KG1 (cell line): ENCODE results near the gene ZNF780B.
"Not testable (repeated sequence)": the region's sequence is repeated elsewhere in the genome, so short reads cannot be mapped to it uniquely, and the experiment has no call there.

ENCODE experiments used
- DNase-seq: peaks from one replicate; lab custom pipeline; 2025; lab: John Stamatoyannopoulos, UW

Gene ZNF780B

GRCh38 chr19:40038047-40038446 is 18.0 kb downstream of the ZNF780B start:
- DNase-seq, result not testable (repeated sequence)

GRCh38 chr19:40035996-40036395 is 20.0 kb downstream of the ZNF780B start:
- DNase-seq, result no peak

GRCh38 chr19:40033989-40034560 is 22.0 kb downstream of the ZNF780B start:
- no peak for DNase-seq

GRCh38 chr19:40026597-40026970 is 29.4 kb downstream of the ZNF780B start:
- DNase-seq, result no peak

GRCh38 chr19:40025938-40026596 is 30.0 kb downstream of the ZNF780B start:
- DNase-seq, result no peak

GRCh38 chr19:40023969-40024368 is 32.1 kb downstream of the ZNF780B start:
- DNase-seq, result no peak

GRCh38 chr19:40013991-40014390 is 42.0 kb downstream of the ZNF780B start:
- DNase-seq, result no peak

GRCh38 chr19:40009674-40010073 is 46.4 kb downstream of the ZNF780B start:
- DNase-seq, result no peak

- no peak for DNase-seq
Measured at GRCh38 chr19:40006273-40006691, 49.7 kb downstream of the ZNF780B start.

GRCh38 chr19:40005691-40006272 is 50.2 kb downstream of the ZNF780B start:
- DNase-seq, result no peak

- DNase-seq, result no peak
Measured at GRCh38 chr19:39998501-39998900, 57.5 kb downstream of the ZNF780B start.

- no peak for DNase-seq
Measured at GRCh38 chr19:39997638-39998216, 58.3 kb downstream of the ZNF780B start.

- peak; percentile 67 for DNase-seq
Measured at GRCh38 chr19:39996811-39997637, 59.0 kb downstream of the ZNF780B start, which contains the start of gene ZNF546. TSS of gene ZNF546 (plus strand) at chr19:39997060. CDS start at chr19:39998327, 1,267 bp downstream.

GRCh38 chr19:39996218-39996810 is 59.7 kb downstream of the ZNF780B start:
- no peak for DNase-seq

- DNase-seq, result no peak
Measured at GRCh38 chr19:39995794-39996193, 60.2 kb downstream of the ZNF780B start.

GRCh38 chr19:39994361-39994760 is 61.7 kb downstream of the ZNF780B start:
- DNase-seq, result no peak

- DNase-seq, result no peak
Measured at GRCh38 chr19:39993605-39994004, 62.4 kb downstream of the ZNF780B start.

GRCh38 chr19:39987596-39987995 is 68.4 kb downstream of the ZNF780B start:
- no peak for DNase-seq

- no peak for DNase-seq
Measured at GRCh38 chr19:39987167-39987566, 68.9 kb downstream of the ZNF780B start.

GRCh38 chr19:39986643-39987042 is 69.4 kb downstream of the ZNF780B start:
- no peak for DNase-seq

GRCh38 chr19:39983695-39984300 is 72.2 kb downstream of the ZNF780B start:
- no peak for DNase-seq
